Chondrocyte (in vitro differentiated cells): ENCODE measurements around the gene RASL12. TPM values are rescaled to one million over a fixed set of nuclear protein-coding genes. Genes with fewer than 3 reads are reported as not detected.

ENCODE experiments used
- DNase-seq: peaks from one replicate; pipeline ENCODE4 v3.0.0; 2021; ENCODE audit warnings: mixed read lengths, low spot score
- H3K27ac Mint-ChIP-seq: one replicate; pipeline ENCODE4 v1.8.0; 2021; ENCODE audit warnings: mild to moderate bottlenecking, moderate library complexity, mixed read lengths; ENCODE audit not compliant: unreplicated experiment
- H3K27me3 Mint-ChIP-seq: 2 replicates; pipeline ENCODE4 v1.8.0; 2021; ENCODE audit warnings: low read depth, mixed read lengths
- H3K36me3 Mint-ChIP-seq: 2 replicates; pipeline ENCODE4 v1.8.0; 2021; ENCODE audit warnings: low read depth, mixed read lengths
- H3K4me1 Mint-ChIP-seq: 2 replicates; pipeline ENCODE4 v1.8.0; 2021; ENCODE audit warnings: low read depth, mild to moderate bottlenecking, mixed read lengths
- H3K4me3 Mint-ChIP-seq: one replicate; pipeline ENCODE4 v1.8.0; 2021; ENCODE audit warnings: mild to moderate bottlenecking, moderate library complexity, mixed read lengths; ENCODE audit not compliant: unreplicated experiment
- H3K9me3 Mint-ChIP-seq: 2 replicates; pipeline ENCODE4 v1.8.0; 2021; ENCODE audit warnings: low read depth, mixed read lengths
- total RNA-seq: library from RNA; stranded (reverse); gene quantifications from 3 replicates; pipeline ENCODE4 v1.2.1, GENCODE V29; 2021
- TF ChIP-seq, protein P1 (sequence below): fragments of 200-600 bp; sonication (generic); IDR thresholded peaks from 2 replicates; pipeline ENCODE4 v1.5.0; 2021; ENCODE audit warnings: antibody characterized with exemption, mild to moderate bottlenecking, moderate library complexity

Gene RASL12
- total RNA-seq, 1 donor from 2014 or later = 12.7 TPM

GRCh38 chr15:65059931-65060596 is 7.7 kb downstream of the RASL12 start:
- Mint-ChIP-seq H3K4me3 (no peak overlapping the region), H3K9me3 (peaks cover 2% of the 10 kb centered on the region), H3K36me3 (peaks cover 2% of the 10 kb centered on the region), H3K27me3 (no peaks in the 10 kb centered on the region), H3K27ac (no peak overlapping the region), H3K4me1 (peaks cover 50% of the 10 kb centered on the region)
- no peak for DNase-seq
- TF ChIP-seq, protein P1, sequence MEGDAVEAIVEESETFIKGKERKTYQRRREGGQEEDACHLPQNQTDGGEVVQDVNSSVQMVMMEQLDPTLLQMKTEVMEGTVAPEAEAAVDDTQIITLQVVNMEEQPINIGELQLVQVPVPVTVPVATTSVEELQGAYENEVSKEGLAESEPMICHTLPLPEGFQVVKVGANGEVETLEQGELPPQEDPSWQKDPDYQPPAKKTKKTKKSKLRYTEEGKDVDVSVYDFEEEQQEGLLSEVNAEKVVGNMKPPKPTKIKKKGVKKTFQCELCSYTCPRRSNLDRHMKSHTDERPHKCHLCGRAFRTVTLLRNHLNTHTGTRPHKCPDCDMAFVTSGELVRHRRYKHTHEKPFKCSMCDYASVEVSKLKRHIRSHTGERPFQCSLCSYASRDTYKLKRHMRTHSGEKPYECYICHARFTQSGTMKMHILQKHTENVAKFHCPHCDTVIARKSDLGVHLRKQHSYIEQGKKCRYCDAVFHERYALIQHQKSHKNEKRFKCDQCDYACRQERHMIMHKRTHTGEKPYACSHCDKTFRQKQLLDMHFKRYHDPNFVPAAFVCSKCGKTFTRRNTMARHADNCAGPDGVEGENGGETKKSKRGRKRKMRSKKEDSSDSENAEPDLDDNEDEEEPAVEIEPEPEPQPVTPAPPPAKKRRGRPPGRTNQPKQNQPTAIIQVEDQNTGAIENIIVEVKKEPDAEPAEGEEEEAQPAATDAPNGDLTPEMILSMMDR = no peak

GRCh38 chr15:65059369-65059750 is 8.4 kb downstream of the RASL12 start:
- Mint-ChIP-seq H3K36me3 (peaks cover 2% of the 10 kb centered on the region), H3K27ac (no peak overlapping the region), H3K9me3 (peaks cover 2% of the 10 kb centered on the region), H3K4me3 (no peak overlapping the region), H3K27me3 (no peaks in the 10 kb centered on the region), H3K4me1 (peaks cover 50% of the 10 kb centered on the region)
- TF ChIP-seq, protein P1 = no peak
- DNase-seq = no peak

- Mint-ChIP-seq H3K9me3 (peaks cover 2% of the 10 kb centered on the region), H3K4me1 (peaks cover 50% of the 10 kb centered on the region), H3K27me3 (no peaks in the 10 kb centered on the region), H3K4me3 (no peak overlapping the region), H3K36me3 (peaks cover 2% of the 10 kb centered on the region), H3K27ac (no peak overlapping the region)
- TF ChIP-seq, protein P1 = no peak
- DNase-seq = no peak
Measured at GRCh38 chr15:65058394-65059368, 9.1 kb downstream of the RASL12 start.

GRCh38 chr15:65057549-65057940 is 10.2 kb downstream of the RASL12 start:
- TF ChIP-seq, protein P1 = no peak
- no peak for DNase-seq
- Mint-ChIP-seq H3K4me3 (no peak overlapping the region), H3K36me3 (peaks cover 2% of the 10 kb centered on the region), H3K27me3 (no peaks in the 10 kb centered on the region), H3K9me3 (peaks cover 2% of the 10 kb centered on the region), H3K27ac (no peak overlapping the region), H3K4me1 (peaks cover 41% of the 10 kb centered on the region)

- peaks cover 36% of the 10 kb centered on the region for H3K4me1 Mint-ChIP-seq
- H3K36me3 Mint-ChIP-seq = peaks cover 2% of the 10 kb centered on the region
- H3K4me3 Mint-ChIP-seq = no peak overlapping the region
- TF ChIP-seq, protein P1 = no peak
- DNase-seq = no peak
- H3K9me3 Mint-ChIP-seq = peaks cover 2% of the 10 kb centered on the region
- peaks cover 2% of the 10 kb centered on the region for H3K27me3 Mint-ChIP-seq
- no peak overlapping the region for H3K27ac Mint-ChIP-seq
Measured at GRCh38 chr15:65056868-65057548, 10.8 kb downstream of the RASL12 start.
